HCT116 (cell line): Measurements from ENCODE around the gene GLB1L. TPM values are rescaled to one million over a fixed set of nuclear protein-coding genes. Genes with fewer than 3 reads are reported as not detected.

Source experiments
- ATAC-seq: fragments of 200-7000 bp; cut with Tn5 transposase; 2 replicates; pipeline ENCODE4 v1.9.1; 2020; ENCODE audit warnings: mild to moderate bottlenecking, moderate library complexity
- BruUV-seq: library from RNA; stranded (reverse); fragments of 400-500 nt; replicated peaks from 2 replicates; lab custom pipeline; 2021; lab: Mats Ljungman, UMichigan
- CTCF ChIA-PET: fragments of 300-600 bp; sonication (Branson Sonifier 250); formaldehyde crosslinking; loops from one replicate; lab custom pipeline; 2021; ENCODE audit warnings: antibody characterized with exemption; lab: Charles Lee
- POLR2A ChIA-PET: fragments of 300-600, 350-600 bp; sonication (Branson Sonifier 250); formaldehyde crosslinking; loops from one replicate; lab custom pipeline; 2021; ENCODE audit warnings: antibody characterized with exemption; lab: Charles Lee
- RAD21 ChIA-PET, 2 experiments: fragments of 300-600 bp; sonication (Branson Sonifier 250); formaldehyde crosslinking; loops; one replicate each; lab custom pipeline; 2023; ENCODE audit warnings: low total read pairs in 2 of 2; ENCODE audit not compliant: uncharacterized antibody in 2 of 2, unreplicated experiment in 2 of 2, low non-redundant PET in 1 of 2; lab: Charles Lee
- DNase-seq: peaks from one replicate; pipeline ENCODE4 v3.0.0-alpha.2; 2010; ENCODE audit warnings: low read depth, low spot score
- H2AFZ ChIP-seq: fragments of 200-600 bp; shearing (Covaris generic), sonication (generic); 2 replicates; pipeline ENCODE4 v1.6.1; 2017; ENCODE audit warnings: low read depth, mixed run types, mixed read lengths, antibody characterized with exemption, low read length; ENCODE audit not compliant: poor library complexity, severe bottlenecking
- H3K27ac ChIP-seq: 2 replicates; pipeline ENCODE4 v1.5.1; 2012; ENCODE audit warnings: low read depth, low read length
- H3K27me3 ChIP-seq: fragments of 200-600 bp; sonication (generic); 2 replicates; pipeline ENCODE4 v1.6.1; 2016; ENCODE audit warnings: mixed run types, low read length, mixed read lengths; ENCODE audit not compliant: insufficient read depth
- H3K36me3 ChIP-seq, 2 experiments: fragments of 200-500 bp in 1 of 2; fragments of 200-600 bp in 1 of 2; sonication (Bioruptor generic) in 1 of 2; sonication (generic) in 1 of 2; 2 replicates each; pipeline versions ENCODE4 v1.5.1 to v1.6.1; 2014 to 2016; ENCODE audit warnings: low read length in 2 of 2, inconsistent platforms in 1 of 2, mixed read lengths in 1 of 2, mixed run types in 1 of 2; ENCODE audit not compliant: insufficient read depth in 2 of 2, control insufficient read depth in 1 of 2
- H3K4me1 ChIP-seq, 2 experiments: fragments of 200-600 bp in 1 of 2; sonication (generic) in 1 of 2; 2 replicates each; pipeline versions ENCODE4 v1.5.1 to v1.6.1; 2012 to 2017; ENCODE audit warnings: low read length in 2 of 2, inconsistent platforms in 1 of 2, mild to moderate bottlenecking in 1 of 2, mixed read lengths in 1 of 2, mixed run types in 1 of 2, moderate library complexity in 1 of 2; ENCODE audit not compliant: insufficient read depth in 2 of 2, control insufficient read depth in 1 of 2
- H3K4me2 ChIP-seq: fragments of 200-600 bp; sonication (generic); 2 replicates; pipeline ENCODE4 v1.6.1; 2017; ENCODE audit warnings: mixed run types, low read length, mixed read lengths
- H3K4me3 ChIP-seq, 2 experiments: fragments of 200-600 bp in 1 of 2; sonication (generic) in 1 of 2; replicated peaks in 1 of 2; 2 replicates each; pipeline ENCODE4 v1.5.1; 2011 to 2016; ENCODE audit warnings: low read length in 2 of 2, control low read depth in 1 of 2, low read depth in 1 of 2, mild to moderate bottlenecking in 1 of 2, mixed read lengths in 1 of 2, mixed run types in 1 of 2
- H3K79me2 ChIP-seq: fragments of 200-600 bp; sonication (generic); 2 replicates; pipeline ENCODE4 v1.6.1; 2017; ENCODE audit warnings: mild to moderate bottlenecking, mixed run types, low read length, moderate library complexity, mixed read lengths; ENCODE audit not compliant: insufficient read depth
- H3K9ac ChIP-seq: fragments of 200-600 bp; sonication (generic); 2 replicates; pipeline ENCODE4 v1.6.1; 2016; ENCODE audit warnings: low read length, mixed read lengths
- H3K9me2 ChIP-seq: fragments of 200-600 bp; sonication (generic), shearing (Covaris generic); 2 replicates; pipeline ENCODE4 v1.6.1; 2017; ENCODE audit warnings: mixed run types, mild to moderate bottlenecking, moderate library complexity; ENCODE audit not compliant: insufficient read depth
- H3K9me3 ChIP-seq, 2 experiments: fragments of 200-500 bp in 1 of 2; fragments of 200-600 bp in 1 of 2; sonication (Bioruptor generic) in 1 of 2; sonication (generic) in 1 of 2; 2 replicates each; pipeline ENCODE4 v1.6.1; 2014 to 2017; ENCODE audit warnings: low read length in 2 of 2, mixed read lengths in 2 of 2, inconsistent platforms in 1 of 2, low read depth in 1 of 2, mild to moderate bottlenecking in 1 of 2, mixed run types in 1 of 2, moderate library complexity in 1 of 2; ENCODE audit not compliant: control insufficient read depth in 1 of 2, insufficient read depth in 1 of 2
- H4K20me1 ChIP-seq: fragments of 200-600 bp; sonication (generic), shearing (Covaris generic); 2 replicates; pipeline ENCODE4 v1.6.1; 2017; ENCODE audit warnings: mixed run types, mild to moderate bottlenecking, moderate library complexity; ENCODE audit not compliant: insufficient read depth
- CTCF ChIP-seq, 3 experiments: fragments of 200-600 bp in 1 of 3; sonication (generic) in 1 of 3; IDR thresholded peaks in 2 of 3; conservative IDR thresholded peaks in 1 of 3; 2 replicates each; pipeline ENCODE4 v1.5.1; 2012 to 2017; ENCODE audit warnings: low read depth in 2 of 3, low read length in 2 of 3, antibody characterized with exemption in 1 of 3, borderline replicate concordance in 1 of 3, control low read depth in 1 of 3, mild to moderate bottlenecking in 1 of 3, mixed read lengths in 1 of 3, mixed run types in 1 of 3, moderate library complexity in 1 of 3; ENCODE audit not compliant: insufficient read depth in 1 of 3
- POLR2A ChIP-seq: IDR thresholded peaks from 2 replicates; pipeline ENCODE4 v1.7.0; 2011; ENCODE audit warnings: borderline replicate concordance; ENCODE audit not compliant: insufficient read depth, insufficient read length; ENCODE audit errors: extremely low read depth
- SRF ChIP-seq: IDR thresholded peaks from 2 replicates; pipeline ENCODE4 v1.6.1; 2012; ENCODE audit warnings: low read depth
- intact Hi-C: fragments of 100-400 bp; cut with micrococcal nuclease; formaldehyde crosslinking; loops from 2 replicates; pipeline ENCODE4 v1.10.0; 2022
- total RNA-seq: library from RNA; stranded (reverse); gene quantifications from one replicate; pipeline ENCODE4 v1.2.1, GENCODE V29; 2021; ENCODE audit not compliant: unreplicated experiment

GLB1L gene
- total RNA-seq, 1 experiment from 2014 or later: 6.6 TPM

- H4K20me1 ChIP-seq: no peaks in the 10 kb centered on the region
- peak overlapping the region; percentile 86 for H3K4me2 ChIP-seq
- peak; percentile 49 for ATAC-seq
- BruUV-seq: no TSS peak
- peak overlapping the region; percentile 81 for H2AFZ ChIP-seq
- H3K9me2 ChIP-seq: no peaks in the 10 kb centered on the region
- H3K27ac ChIP-seq: peak overlapping the region; percentile 82
- RAD21 ChIA-PET: interaction anchor here in 1 of 2 experiments (0.6 kb wide), 1 partner anchor 252 kb away, joined by 3 read pairs; no protein-coding TSS in a partner anchor
- TF ChIP-seq POLR2A: no peak
- TF ChIP-seq CTCF (IDR thresholded peaks at IDR 0.05 in 2 of 3, conservative IDR thresholded peaks at IDR 0.05 in 1 of 3; ENCODE audit: borderline replicate concordance in 1 of 3, insufficient read depth in 1 of 3, low read depth in 2 of 3, low read length in 2 of 3): peak in 2 of 3 experiments; percentile 97 to 98; a peak in 4 of 6 replicates
- TF ChIP-seq SRF: no peak
- peak overlapping the region; percentile 71 for H3K9ac ChIP-seq
- intact Hi-C loops: loop anchor here (2.0 kb wide), 1 partner anchor 117 kb away; the partner anchor contains the start of gene NHEJ1
- CTCF ChIA-PET: interaction anchor here (0.6 to 4.3 kb wide), 11 partner anchors 16 to 204 kb away, joined by 3 to 71 read pairs (median 6); partner anchors contain the start of genes CNPPD1, TUBA4A and TUBA4B
- no peaks in the 10 kb centered on the region for H3K79me2 ChIP-seq
- POLR2A ChIA-PET: interaction anchor here (0.6 to 1.5 kb wide), 4 partner anchors 26 to 110 kb away, joined by 3 to 4 read pairs (median 4); partner anchors contain the start of genes DNPEP and TUBA4B
- peaks cover 43 to 64% of the 10 kb centered on the region in 2 experiments for H3K4me1 ChIP-seq
- peak overlapping the region; percentile 42 to 59 for H3K4me3 ChIP-seq
- DNase-seq: peak; percentile 54
- no peaks in the 10 kb centered on the region for H3K27me3 ChIP-seq
- no peaks in the 10 kb centered on the region for H3K9me3 ChIP-seq
- H3K36me3 ChIP-seq: no peaks in the 10 kb centered on the region
Measured at GRCh38 chr2:219277703-219278654, 32.7 kb upstream of the GLB1L start.
